Left lobe of liver (tissue), 2 donors: ENCODE results near the gene ITIH1. TPM values are rescaled to one million over a fixed set of nuclear protein-coding genes. Genes with fewer than 3 reads are reported as not detected.

Experiments used
- ATAC-seq: fragments of 200-7000 bp; cut with Tn5 transposase; one replicate; pipeline ENCODE4 v1.9.1; 2020; ENCODE audit warnings: mild to moderate bottlenecking, moderate library complexity
- DNase-seq: peaks from one replicate; pipeline ENCODE4 v3.0.0-alpha.2; 2020; ENCODE audit warnings: low spot score
- total RNA-seq: library from RNA; stranded (reverse); gene quantifications from one replicate; pipeline ENCODE4 v1.2.1, GENCODE V29; 2021
- donor health status: DM: no; HTN: no; CAD: no; lungs with moderate emphysema.
- donor health status: DM: no; HTN: yes; CAD: no.

The ITIH1 gene
- total RNA-seq, 1 donor from 2014 or later: 1,331 TPM

GRCh38 chr3:52787672-52788625, 10.6 kb downstream of the ITIH1 start:
- DNase-seq: peak; percentile 77
- ATAC-seq: peak; percentile 55

GRCh38 chr3:52788890-52789745, 11.7 kb downstream of the ITIH1 start:
- DNase-seq: no peak
- ATAC-seq: no peak

DNA sequence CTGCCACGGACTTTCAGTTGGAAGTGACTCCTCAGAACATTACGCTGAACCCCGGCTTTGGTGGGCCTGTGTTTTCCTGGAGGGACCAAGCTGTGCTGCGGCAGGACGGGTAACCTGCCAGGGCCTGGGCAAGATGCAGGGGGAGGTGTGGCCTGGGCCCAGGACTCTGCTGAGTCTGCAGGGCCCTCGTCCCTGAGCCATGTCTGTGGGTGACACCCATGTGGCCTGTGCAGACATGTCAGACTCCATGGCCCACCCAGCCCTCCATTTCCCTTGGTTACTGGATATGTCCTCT, 12.3 kb downstream of the ITIH1 start:
- DNase-seq: no peak

DNA sequence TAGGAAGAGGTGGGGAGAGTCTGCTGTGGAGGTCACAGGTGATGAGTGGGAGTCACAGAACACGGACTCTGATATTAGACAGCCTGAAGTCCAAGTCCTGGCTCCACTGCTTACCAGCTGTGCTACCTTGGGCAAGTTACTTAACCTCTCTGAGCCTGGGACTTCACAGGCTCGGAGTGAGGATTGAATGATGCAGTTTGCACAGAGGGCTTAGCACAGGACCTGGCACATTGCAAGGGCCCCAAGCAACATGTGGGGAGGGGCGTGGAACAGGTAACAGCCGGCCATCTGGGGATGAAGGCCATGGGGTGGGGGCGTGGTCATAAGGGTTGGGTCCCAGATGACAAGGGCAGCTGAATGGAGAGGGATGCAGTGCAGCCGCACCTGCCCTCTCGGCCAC, 12.9 kb downstream of the ITIH1 start:
- ATAC-seq (no peak), DNase-seq (no peak)

More for the DNA sequence above, 12.3 kb downstream of the ITIH1 start:
- no peak for ATAC-seq

DNA sequence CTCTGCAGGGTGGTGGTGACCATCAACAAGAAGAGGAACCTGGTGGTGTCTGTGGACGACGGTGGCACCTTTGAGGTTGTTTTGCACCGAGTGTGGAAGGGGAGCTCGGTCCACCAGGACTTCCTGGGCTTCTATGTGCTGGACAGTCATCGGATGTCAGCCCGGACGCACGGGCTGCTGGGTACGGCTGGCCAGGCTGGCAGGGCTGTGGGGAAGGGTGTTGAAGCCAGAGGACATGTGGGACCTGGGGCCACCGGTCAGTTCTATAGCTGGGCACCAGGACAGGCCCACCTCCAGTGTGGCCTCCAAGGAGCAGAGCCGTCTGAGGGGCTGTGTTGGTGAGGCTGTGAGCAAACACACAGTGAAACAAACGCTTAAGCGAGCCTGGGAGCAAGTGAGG, 13.3 kb downstream of the ITIH1 start:
- DNase-seq (no peak), ATAC-seq (no peak)

DNA sequence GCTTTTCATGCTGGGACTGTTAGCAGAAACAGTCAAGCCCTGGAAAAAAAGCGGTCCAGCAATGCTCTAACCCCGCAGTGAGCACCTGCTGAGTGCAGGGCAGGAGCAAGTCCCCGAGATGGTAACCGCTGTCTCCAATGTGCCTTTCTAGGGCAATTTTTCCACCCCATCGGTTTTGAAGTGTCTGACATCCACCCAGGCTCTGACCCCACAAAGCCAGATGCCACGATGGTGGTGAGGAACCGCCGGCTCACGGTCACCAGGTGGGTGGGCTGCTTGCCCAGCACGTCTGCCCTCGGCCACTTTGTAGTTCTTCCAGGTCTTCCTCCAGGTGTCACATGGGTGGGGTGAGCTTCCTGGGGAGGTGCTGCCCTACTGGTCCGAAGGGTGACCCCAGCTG, 14.0 kb downstream of the ITIH1 start:
- ATAC-seq (no peak), DNase-seq (no peak)

DNA sequence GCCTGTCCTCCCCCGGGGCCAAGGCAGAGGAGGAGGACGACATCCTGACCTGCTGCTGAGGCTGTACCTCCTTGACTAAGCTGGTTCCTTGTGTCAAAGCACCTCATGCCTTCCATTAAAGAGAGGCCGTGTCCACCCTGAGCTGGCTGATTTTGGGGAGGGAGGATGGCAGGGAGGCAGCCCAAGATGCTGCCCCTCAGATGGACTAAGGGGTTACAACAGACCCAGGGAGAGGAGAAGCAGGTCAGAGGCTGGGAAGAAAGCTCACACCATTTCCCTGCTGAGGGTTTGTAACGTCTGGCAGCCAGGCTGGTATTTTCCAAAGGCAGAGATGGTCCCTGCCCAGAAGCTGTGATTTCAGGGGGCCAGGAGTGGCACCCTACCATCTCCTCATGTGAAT, 14.5 kb downstream of the ITIH1 start:
- DNase-seq: no peak

GRCh38 chr3:52792413-52792812, 15.0 kb downstream of the ITIH1 start:
- no peak for DNase-seq

More for the DNA sequence above, 14.5 kb downstream of the ITIH1 start:
- ATAC-seq: no peak

GRCh38 chr3:52792961-52793695, 15.7 kb downstream of the ITIH1 start:
- ATAC-seq (peak; percentile 11), DNase-seq (no peak)

More at GRCh38 chr3:52792413-52792812, 15.0 kb downstream of the ITIH1 start:
- ATAC-seq: no peak

GRCh38 chr3:52793702-52794611, 16.6 kb downstream of the ITIH1 start:
- DNase-seq (no peak), ATAC-seq (peak; percentile 47)

GRCh38 chr3:52794612-52795099, 17.3 kb downstream of the ITIH1 start, which contains the start of gene ITIH3:
ITIH3 (plus strand) TSS chr3:52794796; CDS start chr3:52794804, 8 bp downstream.
- ATAC-seq (peak; percentile 70), DNase-seq (peak; percentile 89)

DNA sequence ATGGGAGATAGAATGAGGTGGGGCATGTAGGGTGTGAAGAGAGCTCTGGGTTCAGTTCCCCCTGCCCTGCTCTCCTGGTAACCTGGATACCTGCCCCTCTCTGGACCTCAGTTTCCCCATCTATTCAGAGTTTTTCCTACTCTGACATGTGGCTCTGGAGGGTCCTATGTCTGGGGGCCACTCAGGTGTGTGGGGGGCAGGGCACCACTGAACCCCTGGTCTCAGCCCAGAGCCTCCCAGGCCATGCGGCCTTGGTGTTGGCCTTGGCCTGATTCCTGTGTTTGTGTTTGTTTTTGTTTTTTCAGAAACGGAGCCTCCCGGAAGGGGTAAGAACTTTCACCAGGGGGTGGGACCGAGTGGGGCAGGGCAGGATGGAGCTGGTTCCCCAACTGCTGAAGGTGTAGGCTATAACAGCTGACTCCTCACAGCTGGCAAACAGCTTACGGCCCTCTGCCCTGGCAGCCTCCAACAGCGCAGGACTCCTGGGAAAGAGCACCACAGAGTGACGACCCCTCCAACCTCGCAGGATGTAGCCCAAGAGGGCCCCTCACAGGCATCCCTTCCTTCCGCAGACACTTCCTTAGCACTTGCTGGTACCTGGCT, 18.0 kb downstream of the ITIH1 start:
- peak; percentile 86 for DNase-seq
- ATAC-seq: peak; percentile 51

- DNase-seq: no peak
- ATAC-seq: no peak
These were observed 19.0 kb downstream of the ITIH1 start for GRCh38 chr3:52796411-52796810.

- no peak for DNase-seq
- no peak for ATAC-seq
These were observed 21.1 kb downstream of the ITIH1 start for GRCh38 chr3:52798376-52798977.

DNA sequence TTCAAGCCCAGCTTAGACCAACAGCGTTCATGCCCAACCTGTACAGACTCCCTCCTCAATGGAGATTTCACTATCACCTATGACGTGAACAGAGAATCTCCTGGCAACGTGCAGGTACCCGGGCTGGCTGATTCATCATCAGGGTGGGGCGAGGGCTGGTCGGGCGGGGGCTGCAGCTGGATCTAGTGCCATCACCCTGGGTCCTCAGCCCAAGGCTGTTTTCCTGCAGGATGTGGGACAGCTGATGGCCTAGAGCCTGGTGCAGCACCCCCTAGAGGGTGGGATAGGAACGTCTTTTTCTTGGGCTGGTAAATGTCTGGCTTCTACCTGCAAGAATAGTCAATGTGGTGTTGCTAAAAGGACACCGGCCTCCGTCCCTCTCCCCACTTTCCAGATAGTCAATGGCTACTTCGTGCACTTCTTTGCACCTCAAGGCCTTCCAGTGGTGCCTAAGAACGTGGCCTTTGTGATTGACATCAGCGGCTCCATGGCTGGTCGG, 21.6 kb downstream of the ITIH1 start:
- no peak for DNase-seq
- peak; percentile 15 for ATAC-seq

DNA sequence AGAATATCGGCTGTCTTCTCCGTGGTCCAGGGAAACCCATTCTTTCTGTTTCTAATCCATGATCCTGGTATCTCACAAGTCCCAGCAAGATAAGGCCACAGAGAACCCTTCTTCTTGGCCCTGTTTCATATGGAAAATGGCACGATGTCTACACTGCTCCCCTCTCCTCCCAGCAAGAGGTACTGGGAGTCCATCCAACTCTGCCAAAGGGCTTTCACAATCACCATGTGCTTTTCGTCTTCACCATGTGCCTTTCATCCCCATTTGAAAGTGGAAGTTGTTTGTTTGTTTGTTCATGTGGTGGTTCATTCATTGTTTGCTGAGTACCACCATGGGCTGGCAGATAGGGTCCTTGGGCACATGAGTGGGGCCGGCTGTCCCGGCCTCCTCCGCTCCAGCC, 22.7 kb downstream of the ITIH1 start:
- DNase-seq (no peak), ATAC-seq (peak; percentile 14)

DNA sequence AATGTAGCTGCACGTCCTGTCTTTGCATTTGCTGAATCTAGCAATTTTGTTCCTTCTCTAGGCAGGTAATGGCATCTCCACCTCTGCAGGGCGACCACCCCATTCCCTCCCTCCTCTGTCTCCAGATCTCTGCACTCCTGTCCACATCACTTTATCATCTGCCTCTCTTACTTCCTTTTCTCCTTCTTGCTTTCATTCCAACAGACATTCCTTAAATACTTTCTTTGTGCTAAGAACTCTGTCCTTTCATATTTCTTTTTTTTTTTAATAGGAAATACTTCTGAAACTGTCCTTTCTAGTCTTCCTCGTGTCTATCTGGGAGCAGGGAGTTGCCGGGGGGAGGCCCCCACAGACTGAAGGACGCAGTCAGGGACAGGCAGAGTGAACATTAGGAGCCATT, 24.4 kb downstream of the ITIH1 start:
- no peak for DNase-seq
- ATAC-seq: no peak

DNA sequence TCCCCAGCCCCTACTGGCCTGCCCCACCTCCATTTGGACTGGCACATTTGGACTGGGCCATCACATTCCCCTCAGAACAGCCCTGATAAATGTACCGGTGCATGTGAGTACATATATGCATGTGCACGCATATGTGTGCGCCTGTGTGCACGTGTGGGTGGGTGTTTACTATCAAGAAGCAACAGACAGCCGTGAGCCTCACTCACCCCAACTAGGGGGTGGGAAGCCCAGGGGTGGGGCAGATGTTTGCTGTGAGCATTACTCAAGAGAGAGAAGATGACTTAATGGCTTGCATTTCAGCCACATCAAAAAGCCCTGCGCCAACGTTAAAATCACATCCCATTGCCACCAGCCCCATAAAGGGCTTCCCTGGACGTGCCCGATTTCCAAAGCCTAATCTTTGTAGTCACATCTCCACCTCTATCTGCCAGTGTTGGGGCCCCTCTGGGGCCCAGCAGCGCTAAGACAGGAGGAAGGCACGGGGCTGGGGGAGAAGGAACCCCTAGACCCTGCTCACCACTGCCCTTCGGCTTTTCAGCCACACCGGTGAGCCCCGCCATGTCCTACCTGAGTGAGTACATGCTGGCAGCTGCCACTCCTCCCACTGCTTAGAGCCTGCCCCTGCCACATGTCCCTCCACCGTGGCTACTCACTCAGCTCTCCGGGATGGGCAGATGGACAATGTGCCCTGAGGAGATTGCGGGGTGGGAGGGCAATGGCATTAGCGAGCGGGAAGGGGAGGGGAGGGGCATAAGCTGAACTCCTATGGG, 28.1 kb downstream of the ITIH1 start:
- ATAC-seq (no peak), DNase-seq (no peak)
